ENCODE results near the gene NHERF1.

DNA sequence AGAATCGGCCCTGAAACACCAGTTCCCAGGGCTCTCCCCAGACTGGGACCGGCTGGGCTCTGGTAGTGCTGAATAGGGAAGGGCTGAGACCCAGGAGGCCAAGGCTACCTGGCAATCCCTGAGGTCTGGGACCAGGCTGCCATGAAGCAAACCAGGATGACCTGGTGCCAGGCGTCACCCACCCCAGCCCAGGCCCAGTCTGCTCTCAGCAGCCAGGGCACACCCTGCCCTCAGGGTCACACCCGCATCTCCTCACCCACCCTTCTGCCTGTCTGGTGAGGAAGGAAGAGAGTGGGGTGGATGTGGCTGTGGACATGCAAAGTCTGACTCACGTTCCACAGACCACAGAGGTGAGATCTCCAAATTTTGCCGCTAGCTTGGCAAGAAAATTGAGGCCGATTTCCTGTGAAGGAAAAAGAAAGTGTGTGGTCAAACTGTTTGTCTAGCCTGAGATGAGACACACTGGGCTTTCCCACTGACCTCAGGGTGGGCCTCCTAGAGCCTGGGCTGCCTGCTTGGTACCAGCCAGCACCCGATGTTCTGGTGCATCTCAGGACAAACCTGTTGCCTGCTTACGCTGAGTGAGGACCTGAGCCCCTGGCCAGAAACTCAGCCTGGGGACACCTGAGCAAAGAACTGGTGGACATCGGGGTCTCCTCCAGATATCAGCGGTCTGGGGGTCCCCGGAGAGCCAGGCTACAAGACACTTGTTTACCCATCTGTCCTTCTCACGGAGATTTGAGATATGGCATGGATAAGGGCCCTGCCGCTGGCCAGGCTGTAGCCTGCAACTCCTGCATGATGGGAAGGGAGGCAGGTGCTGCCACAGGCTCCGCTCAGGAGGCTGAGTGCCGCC, 17.7 kb upstream of the NHERF1 start:
- TF ChIP-seq, protein P1, sequence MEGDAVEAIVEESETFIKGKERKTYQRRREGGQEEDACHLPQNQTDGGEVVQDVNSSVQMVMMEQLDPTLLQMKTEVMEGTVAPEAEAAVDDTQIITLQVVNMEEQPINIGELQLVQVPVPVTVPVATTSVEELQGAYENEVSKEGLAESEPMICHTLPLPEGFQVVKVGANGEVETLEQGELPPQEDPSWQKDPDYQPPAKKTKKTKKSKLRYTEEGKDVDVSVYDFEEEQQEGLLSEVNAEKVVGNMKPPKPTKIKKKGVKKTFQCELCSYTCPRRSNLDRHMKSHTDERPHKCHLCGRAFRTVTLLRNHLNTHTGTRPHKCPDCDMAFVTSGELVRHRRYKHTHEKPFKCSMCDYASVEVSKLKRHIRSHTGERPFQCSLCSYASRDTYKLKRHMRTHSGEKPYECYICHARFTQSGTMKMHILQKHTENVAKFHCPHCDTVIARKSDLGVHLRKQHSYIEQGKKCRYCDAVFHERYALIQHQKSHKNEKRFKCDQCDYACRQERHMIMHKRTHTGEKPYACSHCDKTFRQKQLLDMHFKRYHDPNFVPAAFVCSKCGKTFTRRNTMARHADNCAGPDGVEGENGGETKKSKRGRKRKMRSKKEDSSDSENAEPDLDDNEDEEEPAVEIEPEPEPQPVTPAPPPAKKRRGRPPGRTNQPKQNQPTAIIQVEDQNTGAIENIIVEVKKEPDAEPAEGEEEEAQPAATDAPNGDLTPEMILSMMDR (IDR thresholded peaks at IDR 0.05): no peak
- TF ChIP-seq POLR2A (IDR thresholded peaks at IDR 0.05): no peak
- no peak for TF ChIP-seq EP300 (IDR thresholded peaks at IDR 0.05)
- TF ChIP-seq POLR2AphosphoS5 (IDR thresholded peaks at IDR 0.05): no peak

Data from suprapubic skin (tissue), 4 donors.